DMS153 treated with DMSO at 0.1 percent for 48 hours (cell line): Measurements from ENCODE around the gene KIAA1191.

ENCODE experiments used
- DNase-seq: peaks from one replicate; lab custom pipeline; 2025; ENCODE audit not compliant: unreplicated experiment; lab: John Stamatoyannopoulos, UW

KIAA1191 gene

GRCh38 chr5:176365351-176366231 is 4.0 kb upstream of the KIAA1191 start, which contains the start of gene ARL10:
Gene ARL10 (plus strand): TSS chr5:176365487. CDS start chr5:176365564, 77 bp downstream.
- DNase-seq = no peak

GRCh38 chr5:176364765-176365350 is 3.3 kb upstream of the KIAA1191 start:
- DNase-seq = no peak

GRCh38 chr5:176362233-176362490 is 598 bp upstream of the KIAA1191 start:
- no peak for DNase-seq

- DNase-seq = no peak
Measured at GRCh38 chr5:176360894-176361436, 599 bp downstream of the KIAA1191 start.

- DNase-seq = no peak
Measured at GRCh38 chr5:176359658-176360057, 1.9 kb downstream of the KIAA1191 start.

GRCh38 chr5:176356179-176356566 is 5.4 kb downstream of the KIAA1191 start:
- no peak for DNase-seq

- DNase-seq = no peak
Measured at GRCh38 chr5:176355400-176356178, 6.0 kb downstream of the KIAA1191 start.

- DNase-seq = no peak
Measured at GRCh38 chr5:176353533-176353932, 8.0 kb downstream of the KIAA1191 start.

- DNase-seq = no peak
Measured at GRCh38 chr5:176352116-176352878, 9.3 kb downstream of the KIAA1191 start.

- DNase-seq = no peak
Measured at GRCh38 chr5:176350416-176350815, 11.1 kb downstream of the KIAA1191 start.

GRCh38 chr5:176342766-176343458 is 18.7 kb downstream of the KIAA1191 start:
- no peak for DNase-seq

GRCh38 chr5:176342158-176342483 is 19.4 kb downstream of the KIAA1191 start:
- no peak for DNase-seq

- DNase-seq = no peak
Measured at GRCh38 chr5:176341325-176342157, 20.0 kb downstream of the KIAA1191 start.

- no peak for DNase-seq
Measured at GRCh38 chr5:176339304-176339703, 22.3 kb downstream of the KIAA1191 start.

GRCh38 chr5:176337913-176338312 is 23.7 kb downstream of the KIAA1191 start:
- no peak for DNase-seq

GRCh38 chr5:176334031-176334770 is 27.4 kb downstream of the KIAA1191 start:
- no peak for DNase-seq

- DNase-seq = no peak
Measured at GRCh38 chr5:176320577-176320976, 41.0 kb downstream of the KIAA1191 start.

GRCh38 chr5:176319827-176320554 is 41.6 kb downstream of the KIAA1191 start:
- DNase-seq = no peak
